H1 (cell line): Measurements from ENCODE around the gene CCL26. TPM values are rescaled to one million over a fixed set of nuclear protein-coding genes. Genes with fewer than 3 reads are reported as not detected.

Experiments
- CHD7 ChIP-seq: fragments of 300-600 bp; sonication (generic); IDR thresholded peaks from 2 replicates; pipeline ENCODE4 v1.7.1; 2012; ENCODE audit warnings: low read length, moderate library complexity, mild to moderate bottlenecking, inconsistent platforms; ENCODE audit not compliant: insufficient replicate concordance
- GTF2F1 ChIP-seq: IDR thresholded peaks from 2 replicates; pipeline ENCODE4 v1.6.1; 2012; ENCODE audit warnings: low read depth, low read length, improper control_type of control experiment, borderline replicate concordance
- polyA plus RNA-seq, 7 experiments: library from polyadenylated mRNA; depleted of rRNA in 3 of 7; stranded (reverse) in 5 of 7; unstranded in 2 of 7; fragments of >200 nt in 5 of 7; fragments of 200-250 nt in 2 of 7; gene quantifications; 1 replicate in 5 of 7; 2 replicates in 1 of 7; 4 replicates in 1 of 7; pipeline versions ENCODE4 v1.2.1 to v1.2.3, GENCODE V29; 2011 to 2013; ENCODE audit warnings: missing spikeins in 2 of 7, mixed read lengths in 2 of 7
- total RNA-seq: library from RNA; stranded (reverse); fragmentation: NEBNext Ultra II Directional; extraction: Animal tissue kit (Norgen Biotek cat#: 25700); gene quantifications from 2 replicates; pipeline ENCODE4 v1.2.1, GENCODE V29; 2021

CCL26 gene
- total and polyA plus RNA-seq, 2 of the 8 experiments (the other 6 are each of a cell fraction or from before 2014, with no cell fraction given): 8.7 to 14.9 TPM

- no peak for TF ChIP-seq CHD7
- no peak for TF ChIP-seq GTF2F1
These were observed 21.7 kb upstream of the CCL26 start (continued) for GRCh38 chr7:75793676-75794075.
